Neural progenitor cell (in vitro differentiated cells): ENCODE measurements around the gene ZNF19. TPM values are rescaled to one million over a fixed set of nuclear protein-coding genes. Genes with fewer than 3 reads are reported as not detected.

ENCODE experiments used
- DNase-seq: peaks from one replicate; pipeline ENCODE4 v3.0.0-alpha.2; 2016; ENCODE audit warnings: low spot score
- H2AFZ ChIP-seq: fragments of 200-600 bp; sonication (generic); replicated peaks from 2 replicates; pipeline ENCODE4 v1.6.1; 2016; ENCODE audit warnings: antibody characterized with exemption
- H3F3A ChIP-seq: fragments of 200-600 bp; sonication (generic); 2 replicates; pipeline ENCODE4 v1.6.1; 2016; ENCODE audit warnings: antibody characterized with exemption, low read depth
- H3K27ac ChIP-seq: fragments of 200-600 bp; sonication (generic); 2 replicates; pipeline ENCODE4 v1.5.1; 2016; ENCODE audit warnings: mild to moderate bottlenecking
- H3K27me3 ChIP-seq: fragments of 200-600 bp; sonication (generic); 2 replicates; pipeline ENCODE4 v1.6.1; 2016; ENCODE audit warnings: mild to moderate bottlenecking, moderate library complexity
- H3K36me3 ChIP-seq: fragments of 200-600 bp; sonication (generic); 2 replicates; pipeline ENCODE4 v1.5.1; 2016
- H3K4me1 ChIP-seq: fragments of 200-600 bp; sonication (generic); 2 replicates; pipeline ENCODE4 v1.6.1; 2016; ENCODE audit warnings: mixed run types
- H3K4me2 ChIP-seq: fragments of 200-600 bp; sonication (generic); 2 replicates; pipeline ENCODE4 v1.6.1; 2016
- H3K4me3 ChIP-seq: fragments of 200-600 bp; sonication (generic); 2 replicates; pipeline ENCODE4 v1.5.1; 2016
- H3K79me2 ChIP-seq: fragments of 200-600 bp; sonication (generic); 2 replicates; pipeline ENCODE4 v1.6.1; 2016; ENCODE audit warnings: low read depth
- H3K9ac ChIP-seq: fragments of 200-600 bp; sonication (generic); 2 replicates; pipeline ENCODE4 v1.6.1; 2016
- H3K9me3 ChIP-seq: fragments of 200-600 bp; sonication (generic); 2 replicates; pipeline ENCODE4 v1.5.1; 2016; ENCODE audit warnings: low read depth
- H4K20me1 ChIP-seq: fragments of 200-600 bp; sonication (generic); 2 replicates; pipeline ENCODE4 v1.6.1; 2016; ENCODE audit warnings: low read depth
- H3K27ac Mint-ChIP-seq: 3 replicates; pipeline ENCODE4 v1.8.0; 2021; ENCODE audit warnings: mixed read lengths
- H3K27me3 Mint-ChIP-seq: 2 replicates; pipeline ENCODE4 v1.8.0; 2022; ENCODE audit warnings: low read depth, mild to moderate bottlenecking, inconsistent platforms, moderate library complexity, mixed read lengths; ENCODE audit not compliant: insufficient read depth
- H3K36me3 Mint-ChIP-seq: 3 replicates; pipeline ENCODE4 v1.8.0; 2021; ENCODE audit warnings: mixed read lengths
- H3K4me1 Mint-ChIP-seq: 3 replicates; pipeline ENCODE4 v1.8.0; 2021; ENCODE audit warnings: mixed read lengths
- H3K4me3 Mint-ChIP-seq: 3 replicates; pipeline ENCODE4 v1.8.0; 2021; ENCODE audit warnings: mild to moderate bottlenecking, moderate library complexity, mixed read lengths
- H3K9me3 Mint-ChIP-seq: 3 replicates; pipeline ENCODE4 v1.8.0; 2020; ENCODE audit warnings: mixed read lengths
- CTCF ChIP-seq: fragments of 200-600 bp; sonication (generic); IDR thresholded peaks from 2 replicates; pipeline ENCODE4 v1.5.1; 2017; ENCODE audit warnings: antibody characterized with exemption, mild to moderate bottlenecking
- EZH2 ChIP-seq: fragments of 200-600 bp; sonication (generic); IDR thresholded peaks from 2 replicates; pipeline ENCODE4 v1.6.1; 2017; ENCODE audit warnings: antibody characterized with exemption, mild to moderate bottlenecking, moderate library complexity
- EZH2phosphoT487 ChIP-seq: fragments of 200-600 bp; sonication (generic); IDR thresholded peaks from 2 replicates; pipeline ENCODE4 v1.6.1; 2017; ENCODE audit warnings: antibody characterized with exemption
- total RNA-seq: library from RNA; depleted of rRNA; stranded (reverse); fragments of >200 nt; gene quantifications from 2 replicates; pipeline ENCODE4 v1.2.3, GENCODE V29; 2015; ENCODE audit warnings: low replicate concordance

The ZNF19 gene
- total RNA-seq, 1 donor from 2014 or later, result 13.9 TPM

DNA sequence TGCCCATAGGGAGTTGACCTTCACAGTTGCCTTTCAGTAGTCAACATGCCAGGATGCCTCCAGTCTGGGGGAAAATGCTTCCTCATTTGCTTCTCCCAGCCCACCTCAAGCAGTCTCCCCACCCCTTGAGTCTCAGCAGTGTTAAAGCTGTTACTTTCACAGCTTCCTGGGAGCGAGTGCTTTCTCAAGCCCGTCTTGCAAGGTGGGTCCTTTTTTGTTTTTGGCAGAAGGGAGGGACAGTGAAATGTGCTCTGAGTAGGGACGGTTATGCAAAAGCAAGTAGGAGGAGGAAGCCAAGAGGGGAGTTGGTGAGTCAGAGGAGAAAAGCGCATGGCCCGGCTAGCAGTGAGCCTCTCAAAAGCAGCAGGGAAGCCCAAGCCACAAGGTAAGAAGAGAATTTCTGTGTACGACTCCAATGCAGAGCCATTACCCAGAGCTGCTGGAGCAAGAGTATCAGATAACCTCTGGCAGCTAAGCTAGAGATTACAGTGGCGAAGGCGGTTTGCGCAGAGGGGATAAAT is 37.0 kb upstream of the ZNF19 start, which contains the start of gene CHST4:
Gene CHST4 (plus strand): TSS at position 316 of the 521 bp plus-strand sequence. CDS start 10,252 bp downstream, outside the sequence.
- H3K4me3 ChIP-seq, result peak within 1 kb of the TSS; percentile 38
- H3K79me2 ChIP-seq, result no peaks in the 10 kb centered on the region

GRCh38 chr16:71524566-71525553 is 35.7 kb upstream of the ZNF19 start:
- Histone ChIP-seq H3K27me3 (peaks cover 24% of the 10 kb centered on the region), H3K9ac (no peak overlapping the region), H3K9me3 (no peaks in the 10 kb centered on the region), H3F3A (peaks cover 22% of the 10 kb centered on the region), H3K36me3 (no peaks in the 10 kb centered on the region), H3K79me2 (no peaks in the 10 kb centered on the region), H3K27ac (no peak overlapping the region), H4K20me1 (peaks cover 4% of the 10 kb centered on the region), H3K4me2 (no peak overlapping the region), H2AFZ (no peak overlapping the region), H3K4me3 (no peak overlapping the region), H3K4me1 (peaks cover 17% of the 10 kb centered on the region)
- no peaks in the 10 kb centered on the region for H3K9me3 Mint-ChIP-seq
- H3K4me1 Mint-ChIP-seq, result peaks cover 22% of the 10 kb centered on the region
- H3K27me3 Mint-ChIP-seq, result peaks cover 9% of the 10 kb centered on the region
- TF ChIP-seq CTCF (no peak), EZH2 (no peak), EZH2phosphoT487 (no peak)
- no peaks in the 10 kb centered on the region for H3K36me3 Mint-ChIP-seq
- H3K4me3 Mint-ChIP-seq, result no peak overlapping the region
- H3K27ac Mint-ChIP-seq, result no peak overlapping the region
- DNase-seq, result no peak

More for the DNA sequence above, 37.0 kb upstream of the ZNF19 start, which contains the start of gene CHST4:
- TF ChIP-seq EZH2, result no peak
- peak; percentile 24 for TF ChIP-seq EZH2phosphoT487
- Histone ChIP-seq H3K4me1 (peaks cover 17% of the 10 kb centered on the region), H3K36me3 (no peaks in the 10 kb centered on the region), H3K9me3 (no peaks in the 10 kb centered on the region), H4K20me1 (peaks cover 4% of the 10 kb centered on the region), H3K9ac (no peak within 1 kb of the TSS), H3K27ac (no peak within 1 kb of the TSS), H3K4me2 (peak within 1 kb of the TSS; percentile 75), H3K27me3 (peaks cover 24% of the 10 kb centered on the region), H2AFZ (peak within 1 kb of the TSS; percentile 45), H3F3A (peaks cover 22% of the 10 kb centered on the region)
- Mint-ChIP-seq H3K27ac (peak within 1 kb of the TSS; percentile 8), H3K27me3 (peaks cover 10% of the 10 kb centered on the region), H3K9me3 (no peaks in the 10 kb centered on the region), H3K4me1 (peaks cover 22% of the 10 kb centered on the region), H3K36me3 (no peaks in the 10 kb centered on the region), H3K4me3 (peak within 1 kb of the TSS; percentile 61)
- DNase-seq, result peak; percentile 68

GRCh38 chr16:71520550-71520949 is 31.4 kb upstream of the ZNF19 start:
- Histone ChIP-seq H3K4me1 (peaks cover 4% of the 10 kb centered on the region), H3K36me3 (no peaks in the 10 kb centered on the region), H4K20me1 (no peaks in the 10 kb centered on the region), H3K79me2 (no peaks in the 10 kb centered on the region), H2AFZ (no peak overlapping the region), H3K9ac (no peak overlapping the region), H3K27ac (no peak overlapping the region), H3F3A (peaks cover 6% of the 10 kb centered on the region), H3K4me2 (no peak overlapping the region), H3K9me3 (no peaks in the 10 kb centered on the region), H3K4me3 (no peak overlapping the region), H3K27me3 (peaks cover 13% of the 10 kb centered on the region)
- Mint-ChIP-seq H3K9me3 (no peaks in the 10 kb centered on the region), H3K27me3 (peaks cover 7% of the 10 kb centered on the region), H3K36me3 (no peaks in the 10 kb centered on the region), H3K27ac (no peak overlapping the region), H3K4me1 (peaks cover 5% of the 10 kb centered on the region), H3K4me3 (no peak overlapping the region)
- no peak for DNase-seq
- TF ChIP-seq EZH2phosphoT487 (no peak), CTCF (no peak), EZH2 (no peak)
